H1 (cell line): ENCODE data around the gene LRRC49. TPM values are rescaled to one million over a fixed set of nuclear protein-coding genes. Genes with fewer than 3 reads are reported as not detected.

Experiments
- CTCF ChIA-PET: fragments of 300-600 bp; sonication (Branson Sonifier 250); formaldehyde crosslinking; loops from one replicate; lab custom pipeline; 2021; ENCODE audit not compliant: partially characterized antibody; lab: Charles Lee
- POLR2A ChIA-PET: fragments of 300-600 bp; sonication (Branson Sonifier 250); formaldehyde crosslinking; loops from one replicate; lab custom pipeline; 2021; ENCODE audit warnings: inconsistent platforms; ENCODE audit not compliant: partially characterized antibody; lab: Charles Lee
- DNase-seq, 2 experiments: peaks; one replicate each; pipeline versions ENCODE4 v3.0.0 to v3.0.0-alpha.2; 2010 to 2022; ENCODE audit warnings: low spot score in 2 of 2, low read depth in 1 of 2, mixed read lengths in 1 of 2
- FAIRE-seq: peaks from 2 replicates; lab custom pipeline; 2011; peaks lifted over from hg19 to GRCh38; lab: Jason Lieb, UNC
- H2AFZ ChIP-seq: 2 replicates; pipeline ENCODE4 v1.8.1; 2012; ENCODE audit warnings: low read length, inconsistent platforms
- H2AK5ac ChIP-seq: 2 replicates; pipeline ENCODE4 v1.6.1; 2013; ENCODE audit warnings: low read depth, low read length
- H2BK120ac ChIP-seq: replicated peaks from 2 replicates; pipeline ENCODE3; 2013; ENCODE audit warnings: low read depth, low read length, inconsistent platforms
- H2BK12ac ChIP-seq: 2 replicates; pipeline ENCODE4 v1.6.1; 2013; ENCODE audit warnings: low read depth, low read length
- H2BK15ac ChIP-seq: 2 replicates; pipeline ENCODE4 v1.6.1; 2013; ENCODE audit warnings: low read length
- H2BK20ac ChIP-seq: 2 replicates; pipeline ENCODE4 v1.6.1; 2013; ENCODE audit warnings: low read length
- H2BK5ac ChIP-seq: 2 replicates; pipeline ENCODE4 v1.6.1; 2013; ENCODE audit warnings: low read depth, low read length
- H3K14ac ChIP-seq: 2 replicates; pipeline ENCODE4 v1.6.1; 2013; ENCODE audit warnings: inconsistent platforms; ENCODE audit not compliant: insufficient read length
- H3K18ac ChIP-seq: 2 replicates; pipeline ENCODE4 v1.6.1; 2013; ENCODE audit warnings: low read length; ENCODE audit errors: extremely low read depth
- H3K23ac ChIP-seq: 2 replicates; pipeline ENCODE4 v1.6.1; 2013; ENCODE audit warnings: inconsistent platforms; ENCODE audit not compliant: insufficient read length
- H3K23me2 ChIP-seq: 2 replicates; pipeline ENCODE4 v1.6.1; 2013; ENCODE audit warnings: low read depth, low read length
- H3K27ac ChIP-seq: 2 replicates; pipeline ENCODE4 v1.6.1; 2011; ENCODE audit warnings: low read depth, low read length, inconsistent platforms
- H3K27me3 ChIP-seq, 4 experiments: replicated peaks in 1 of 4; 1 replicate in 1 of 4; 2 replicates in 3 of 4; pipeline versions ENCODE4 v1.6.1 to v1.8.1; 2011 to 2013; ENCODE audit warnings: low read length in 3 of 4, mild to moderate bottlenecking in 3 of 4, inconsistent platforms in 2 of 4, mixed read lengths in 2 of 4, moderate library complexity in 1 of 4; ENCODE audit not compliant: control insufficient read depth in 3 of 4, insufficient read depth in 3 of 4; ENCODE audit errors: extremely low read depth in 1 of 4
- H3K36me3 ChIP-seq, 4 experiments: 2 replicates each; pipeline versions ENCODE4 v1.6.1 to v1.8.1; 2011 to 2013; ENCODE audit warnings: mild to moderate bottlenecking in 4 of 4, low read length in 3 of 4, moderate library complexity in 2 of 4, control low read depth in 1 of 4, inconsistent platforms in 1 of 4; ENCODE audit not compliant: insufficient read depth in 4 of 4, control insufficient read depth in 2 of 4
- H3K4ac ChIP-seq: replicated peaks from 2 replicates; pipeline ENCODE3; 2013; ENCODE audit warnings: low read length, low read depth, mixed read lengths, inconsistent platforms; ENCODE audit not compliant: insufficient read length
- H3K4me1 ChIP-seq, 4 experiments: replicated peaks in 1 of 4; 1 replicate in 1 of 4; 2 replicates in 3 of 4; pipeline versions ENCODE4 v1.6.1 to v1.8.1; 2011 to 2013; ENCODE audit warnings: low read length in 3 of 4, inconsistent platforms in 2 of 4, mixed read lengths in 1 of 4; ENCODE audit not compliant: insufficient read depth in 4 of 4, control insufficient read depth in 3 of 4
- H3K4me2 ChIP-seq, 2 experiments: 2 replicates each; pipeline versions ENCODE4 v1.6.1 to v1.8.1; 2011 to 2013; ENCODE audit warnings: low read depth in 2 of 2, low read length in 2 of 2, control low read depth in 1 of 2, inconsistent platforms in 1 of 2, mild to moderate bottlenecking in 1 of 2; ENCODE audit not compliant: insufficient read depth in 1 of 2
- H3K4me3 ChIP-seq, 4 experiments: fragments of 200-600, 300-600 bp in 1 of 4; sonication (generic), shearing (Covaris generic), sonication (Bioruptor Twin) in 1 of 4; 2 replicates each; pipeline versions ENCODE4 v1.5.1 to v1.8.1; 2011 to 2016; ENCODE audit warnings: low read length in 4 of 4, low read depth in 3 of 4, control low read depth in 2 of 4, inconsistent platforms in 2 of 4, mild to moderate bottlenecking in 2 of 4, mixed read lengths in 1 of 4, moderate library complexity in 1 of 4; ENCODE audit not compliant: insufficient read depth in 2 of 4; ENCODE audit errors: extremely low read depth in 1 of 4
- H3K56ac ChIP-seq: replicated peaks from 2 replicates; pipeline ENCODE3; 2013; ENCODE audit warnings: low read depth, mild to moderate bottlenecking, mixed read lengths, low read length, inconsistent platforms; ENCODE audit not compliant: insufficient read length
- H3K79me1 ChIP-seq: 2 replicates; pipeline ENCODE4 v1.6.1; 2013; ENCODE audit warnings: low read depth, low read length, control low read depth
- H3K79me2 ChIP-seq, 2 experiments: 2 replicates each; pipeline versions ENCODE4 v1.6.1 to v1.8.1; 2012 to 2013; ENCODE audit warnings: low read length in 2 of 2, mild to moderate bottlenecking in 2 of 2, inconsistent platforms in 1 of 2; ENCODE audit not compliant: insufficient read depth in 2 of 2, control insufficient read depth in 1 of 2
- H3K9ac ChIP-seq, 4 experiments: replicated peaks in 1 of 4; 1 replicate in 1 of 4; 2 replicates in 3 of 4; pipeline versions ENCODE4 v1.6.1 to v1.8.1; 2011 to 2013; ENCODE audit warnings: low read depth in 3 of 4, low read length in 3 of 4, control low read depth in 2 of 4, mild to moderate bottlenecking in 2 of 4, moderate library complexity in 2 of 4, inconsistent platforms in 1 of 4; ENCODE audit errors: extremely low read depth in 1 of 4
- H3K9me3 ChIP-seq, 2 experiments: 2 replicates each; pipeline versions ENCODE4 v1.6.1 to v1.8.1; 2012 to 2013; ENCODE audit warnings: mild to moderate bottlenecking in 2 of 2, moderate library complexity in 2 of 2, control low read depth in 1 of 2, inconsistent platforms in 1 of 2, low read depth in 1 of 2, low read length in 1 of 2, mixed read lengths in 1 of 2; ENCODE audit not compliant: insufficient read depth in 2 of 2
- H4K20me1 ChIP-seq, 2 experiments: replicated peaks in 1 of 2; 2 replicates each; pipeline versions ENCODE3 to v1.8.1; 2011 to 2013; ENCODE audit warnings: inconsistent platforms in 2 of 2, low read length in 2 of 2, mild to moderate bottlenecking in 1 of 2; ENCODE audit not compliant: insufficient read depth in 2 of 2, control insufficient read depth in 1 of 2
- H4K5ac ChIP-seq: 2 replicates; pipeline ENCODE4 v1.6.1; 2013; ENCODE audit warnings: low read length, low read depth, mixed read lengths, inconsistent platforms; ENCODE audit not compliant: insufficient read length
- H4K8ac ChIP-seq: 2 replicates; pipeline ENCODE4 v1.8.0; 2013; ENCODE audit warnings: mild to moderate bottlenecking, moderate library complexity, low read length, inconsistent platforms; ENCODE audit not compliant: insufficient read depth; ENCODE audit errors: extremely low read depth
- H4K91ac ChIP-seq: replicated peaks from 2 replicates; pipeline ENCODE3; 2013; ENCODE audit warnings: low read length, mixed read lengths, inconsistent platforms; ENCODE audit not compliant: insufficient read length
- CREB1 ChIP-seq: IDR thresholded peaks from 2 replicates; pipeline ENCODE4 v1.6.1; 2012; ENCODE audit warnings: inconsistent platforms
- SUZ12 ChIP-seq: fragments of 200-600 bp; sonication (generic); IDR thresholded peaks from 2 replicates; pipeline ENCODE4 v1.6.1; 2012; ENCODE audit warnings: mild to moderate bottlenecking, inconsistent platforms, low read length, moderate library complexity, mixed read lengths
- WGBS, 2 experiments: shearing (Covaris generic) in 1 of 2; methylation state at CpG; one replicate each; pipeline versions ENCODE4 v1.1.6 to v1.1.7; 2013 to 2015; ENCODE audit warnings: low lambda C conversion rate in 2 of 2, mixed read lengths in 2 of 2, inconsistent platforms in 1 of 2, low coverage in 1 of 2, missing lambda C conversion rate in 1 of 2; ENCODE audit not compliant: insufficient replicate concordance in 2 of 2, insufficient coverage in 1 of 2, insufficient read length in 1 of 2; ENCODE audit errors: extremely low coverage in 1 of 2, missing lambda C conversion rate in 1 of 2; 5-methylcytosine and 5-hydroxymethylcytosine counted together
- polyA plus RNA-seq, 7 experiments: library from polyadenylated mRNA; depleted of rRNA in 3 of 7; stranded (reverse) in 5 of 7; unstranded in 2 of 7; fragments of >200 nt in 5 of 7; fragments of 200-250 nt in 2 of 7; gene quantifications; 1 replicate in 5 of 7; 2 replicates in 1 of 7; 4 replicates in 1 of 7; pipeline versions ENCODE4 v1.2.1 to v1.2.3, GENCODE V29; 2011 to 2013; ENCODE audit warnings: missing spikeins in 2 of 7, mixed read lengths in 2 of 7
- total RNA-seq: library from RNA; stranded (reverse); fragmentation: NEBNext Ultra II Directional; extraction: Animal tissue kit (Norgen Biotek cat#: 25700); gene quantifications from 2 replicates; pipeline ENCODE4 v1.2.1, GENCODE V29; 2021

The LRRC49 gene
- total and polyA plus RNA-seq, 2 of the 8 experiments (the other 6 are each of a cell fraction or from before 2014, with no cell fraction given): 5.0 to 10.4 TPM

GRCh38 chr15:71051539-71051938 lies 158.9 kb downstream of the LRRC49 start:
- POLR2A ChIA-PET: interaction anchor here (1.4 kb wide), 1 partner anchor 14 kb away, joined by 5 read pairs; no protein-coding TSS in a partner anchor
- CTCF ChIA-PET: interaction anchor here (1.5 to 1.8 kb wide), 2 partner anchors 64 to 693 kb away, joined by 4 to 6 read pairs; partner anchors contain the start of gene THSD4

More at GRCh38 chr15:71051539-71051938, 158.9 kb downstream of the LRRC49 start:
- H4K8ac ChIP-seq: no peak overlapping the region
- H2BK20ac ChIP-seq: no peak overlapping the region
- H2AK5ac ChIP-seq: no peak overlapping the region
- no peaks in the 10 kb centered on the region for H3K36me3 ChIP-seq
- H3K9ac ChIP-seq: no peak overlapping the region
- H3K23ac ChIP-seq: no peak overlapping the region
- no peak for DNase-seq
- H3K18ac ChIP-seq: no peak overlapping the region
- H3K27me3 ChIP-seq: no peaks in the 10 kb centered on the region
- H2AFZ ChIP-seq: no peak overlapping the region
- H2BK5ac ChIP-seq: no peak overlapping the region
- no peaks in the 10 kb centered on the region for H3K79me2 ChIP-seq
- H3K14ac ChIP-seq: no peak overlapping the region
- no peak overlapping the region for H3K4ac ChIP-seq
- no peak overlapping the region for H2BK120ac ChIP-seq
- no peaks in the 10 kb centered on the region for H3K9me3 ChIP-seq
- no peaks in the 10 kb centered on the region for H3K23me2 ChIP-seq
- H3K79me1 ChIP-seq: no peaks in the 10 kb centered on the region
- no peak overlapping the region for H4K5ac ChIP-seq
- no peak overlapping the region for H3K4me2 ChIP-seq
- WGBS, 2 experiments: 100% methylated on average over 1 of the region's 1 CpG; no CpG with 5 or more reads in 1 of the 2 experiments
- H3K56ac ChIP-seq: no peak overlapping the region
- H3K27ac ChIP-seq: no peak overlapping the region
- H4K91ac ChIP-seq: no peak overlapping the region
- no peak overlapping the region for H2BK12ac ChIP-seq
- no peak for TF ChIP-seq CREB1
- TF ChIP-seq SUZ12: no peak
- no peak overlapping the region for H2BK15ac ChIP-seq
- H3K4me1 ChIP-seq: peaks cover 0 to 10% (median 1%) of the 10 kb centered on the region in 4 experiments; a peak in 4 of 7 replicates
- H3K4me3 ChIP-seq: no peak overlapping the region
- no peak for FAIRE-seq
- no peaks in the 10 kb centered on the region for H4K20me1 ChIP-seq
